Stimulated activated CD4-positive, alpha-beta T cell treated with anti-CD3 and anti-CD28 coated beads, Interleukin-1b, Interleukin-23, amount 100 ng/mL, for 48 hours (primary cell): ENCODE results near the gene RBPJ.

Source experiments
- DNase-seq: peaks from one replicate; pipeline ENCODE4 v3.0.0-alpha.2; 2020

The RBPJ gene

DNA sequence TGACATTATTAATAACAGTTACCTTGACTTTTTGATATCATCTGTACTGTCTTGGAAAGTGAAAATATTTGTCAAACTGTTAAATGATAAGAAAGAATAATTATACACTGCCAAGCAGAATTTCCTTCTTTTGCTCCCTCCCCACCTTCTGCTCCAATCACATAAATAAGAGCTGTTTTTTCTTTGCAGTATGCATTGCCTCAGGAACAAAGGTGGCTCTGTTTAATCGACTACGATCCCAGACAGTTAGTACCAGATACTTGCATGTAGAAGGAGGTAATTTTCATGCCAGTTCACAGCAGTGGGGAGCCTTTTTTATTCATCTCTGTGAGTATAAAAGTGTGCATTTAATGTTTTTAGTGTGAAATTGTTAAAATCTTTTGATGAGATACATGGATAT lies 103.3 kb downstream of the RBPJ start:
- DNase-seq, result no peak

DNA sequence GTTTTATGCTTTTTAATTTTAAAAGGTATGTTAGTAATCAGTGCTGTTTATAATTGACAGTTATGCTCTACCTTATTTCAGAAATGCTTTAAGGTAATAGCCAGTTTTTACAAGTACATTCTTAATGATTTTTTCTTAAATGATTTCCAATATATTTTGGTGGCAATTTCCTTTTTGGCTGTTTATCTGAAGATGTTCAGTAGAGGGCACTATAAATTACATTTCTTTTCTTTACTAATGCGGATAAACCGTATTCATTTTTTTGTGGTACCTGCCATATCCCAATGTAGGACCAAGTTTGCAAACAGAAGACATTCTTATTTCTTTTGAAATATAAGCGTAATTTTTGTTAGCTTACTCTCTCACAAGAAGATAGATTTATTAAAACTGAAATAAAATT lies 104.0 kb downstream of the RBPJ start:
- no peak for DNase-seq

DNA sequence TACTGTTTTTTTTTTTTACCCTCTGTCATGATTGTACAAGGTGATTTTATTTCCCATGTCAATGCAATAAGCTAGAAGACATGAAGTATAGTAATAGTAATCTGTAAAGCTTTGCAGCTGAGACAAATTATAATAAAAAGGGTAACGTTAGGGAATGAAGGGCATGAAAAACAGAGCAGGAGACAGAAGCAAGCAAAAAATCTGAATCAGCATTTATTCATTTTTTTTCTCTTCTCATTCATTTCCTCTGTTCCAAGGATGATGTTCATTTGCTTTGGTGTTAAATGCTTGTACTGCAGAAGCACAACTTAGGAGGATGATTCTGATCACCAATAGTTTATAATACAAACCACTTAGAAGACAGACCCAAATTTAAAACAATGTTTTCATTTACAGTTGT lies 105.1 kb downstream of the RBPJ start:
- DNase-seq, result no peak

DNA sequence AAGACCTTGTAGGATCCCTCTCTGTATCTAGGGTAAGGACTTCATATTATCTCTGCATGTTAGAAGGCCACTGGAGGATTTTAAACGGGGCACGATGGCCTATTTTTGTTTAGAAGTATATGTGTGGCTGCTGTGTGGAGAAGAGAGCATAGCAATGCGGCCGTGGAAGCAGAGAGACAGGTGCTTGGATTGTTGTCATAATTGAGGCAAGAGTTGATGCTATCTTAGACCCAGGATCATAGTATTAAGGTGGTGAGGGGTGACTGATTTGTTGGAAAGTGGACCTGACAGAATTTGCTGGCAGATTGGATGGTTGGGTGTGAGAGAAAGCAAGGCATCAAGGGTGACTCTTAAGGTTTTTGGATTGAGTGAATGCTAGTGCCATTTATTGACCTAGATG lies 106.1 kb downstream of the RBPJ start:
- DNase-seq, result no peak

DNA sequence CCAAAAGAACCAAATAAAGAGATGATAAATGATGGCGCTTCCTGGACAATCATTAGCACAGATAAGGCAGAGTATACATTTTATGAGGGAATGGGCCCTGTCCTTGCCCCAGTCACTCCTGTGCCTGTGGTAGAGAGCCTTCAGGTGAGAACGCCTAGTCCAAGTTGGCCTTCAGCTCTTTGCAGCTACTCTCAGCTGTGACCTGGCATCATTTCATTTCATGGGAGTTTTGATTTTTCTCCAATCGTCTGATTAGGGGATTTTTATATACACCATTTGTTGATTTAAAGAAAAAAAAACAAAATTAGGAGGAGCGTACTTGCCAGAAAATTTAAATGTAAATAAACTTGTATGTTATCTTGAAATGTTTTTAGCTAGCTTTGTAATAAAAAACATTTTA lies 109.1 kb downstream of the RBPJ start:
- no peak for DNase-seq

DNA sequence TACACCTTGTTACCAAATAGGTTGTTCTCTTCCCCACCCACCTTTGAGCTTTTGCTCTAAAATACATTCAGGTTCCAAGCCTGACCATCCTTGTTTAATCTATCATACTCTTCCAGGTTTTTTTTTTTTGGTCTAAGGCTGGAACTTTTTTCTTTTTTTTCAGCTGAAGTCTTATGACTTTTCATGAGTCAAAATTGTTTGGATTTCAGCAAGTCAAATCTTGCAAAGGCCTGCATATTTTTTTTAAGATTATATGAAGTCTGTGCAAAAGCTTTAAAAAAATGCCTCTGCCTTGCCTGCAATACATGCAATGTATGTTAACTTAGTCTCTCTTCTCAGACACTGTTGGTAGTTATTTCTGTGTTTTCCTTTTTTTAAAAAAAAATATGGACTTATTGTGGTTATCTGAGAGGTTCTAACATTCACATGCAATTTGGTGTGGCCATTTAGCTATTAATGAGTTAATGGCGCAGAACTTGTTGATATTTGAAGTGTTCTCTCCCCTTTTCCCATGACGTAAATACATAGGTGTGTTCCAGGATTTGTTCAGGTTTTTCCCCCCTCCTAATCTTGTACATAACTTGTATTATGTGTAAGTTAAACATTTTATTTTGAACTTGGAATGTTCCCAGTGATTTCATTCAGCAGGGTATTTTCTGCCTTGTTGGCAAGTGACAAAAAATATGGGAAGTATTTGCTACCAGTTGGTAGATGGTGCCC lies 110.8 kb downstream of the RBPJ start:
- DNase-seq, result no peak

DNA sequence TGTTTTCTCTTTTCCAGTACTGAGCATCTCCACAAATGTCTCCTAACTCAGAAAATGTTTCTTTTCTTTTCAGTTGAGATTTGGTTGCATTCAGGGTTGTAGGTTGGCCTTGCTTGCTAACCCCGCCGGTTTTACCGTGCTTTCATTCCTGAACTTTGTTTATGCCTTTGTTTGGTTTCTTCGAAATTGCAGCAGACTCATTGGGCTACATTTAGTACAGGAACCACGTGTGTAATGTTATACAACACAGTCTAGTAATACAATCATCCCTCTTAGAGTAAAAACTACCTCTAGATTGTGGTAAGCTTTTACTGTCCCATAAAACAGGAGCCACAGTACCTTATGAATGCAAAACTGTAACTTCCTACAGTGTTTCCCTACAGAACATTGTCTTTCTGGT lies 111.6 kb downstream of the RBPJ start:
- DNase-seq, result no peak

DNA sequence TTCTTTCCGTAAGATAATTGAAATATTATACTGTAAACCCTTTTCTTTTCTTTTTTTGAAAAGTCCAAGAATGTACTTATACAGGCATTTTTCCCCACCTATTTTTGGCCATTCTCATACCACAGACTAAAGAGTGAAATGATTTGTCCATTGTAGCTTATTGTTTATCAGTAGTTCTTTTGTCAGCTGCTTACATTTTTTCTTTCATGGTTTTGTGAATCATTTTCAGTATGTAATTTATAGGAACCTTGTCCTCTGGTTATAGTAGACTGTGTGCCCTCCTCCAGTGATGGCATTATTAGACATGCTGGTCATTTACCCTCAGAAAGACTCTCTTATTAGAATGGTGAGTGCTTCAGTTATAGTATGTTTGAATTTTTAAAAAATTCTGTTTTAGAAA lies 112.7 kb downstream of the RBPJ start:
- no peak for DNase-seq

DNA sequence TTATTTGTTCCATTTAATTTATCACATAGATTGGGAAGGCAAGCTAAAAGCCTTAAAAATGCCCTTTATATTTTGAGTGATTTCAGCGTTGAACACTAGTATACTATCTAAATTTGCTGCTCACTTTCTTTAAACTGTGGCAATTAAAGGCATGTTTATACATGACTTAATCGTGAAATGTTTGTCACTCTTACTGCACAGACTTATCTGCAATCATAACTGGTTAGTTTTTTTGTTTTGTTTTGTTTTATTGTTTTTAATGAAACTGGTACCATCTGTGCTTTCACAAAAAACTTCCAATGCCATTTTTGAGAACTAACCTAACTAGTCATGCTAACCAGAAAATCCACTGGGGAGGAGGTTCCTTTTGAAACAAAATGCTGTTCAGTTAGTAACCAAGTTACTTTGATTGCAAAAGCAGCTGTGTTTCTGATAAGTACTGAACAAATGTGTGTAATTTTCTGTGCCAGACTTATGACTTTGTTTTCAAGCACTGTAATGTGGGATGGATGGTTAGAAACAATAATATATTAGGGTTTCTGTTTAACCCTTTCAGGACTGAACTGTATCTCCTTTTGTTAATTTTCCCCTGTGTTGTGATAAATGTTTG lies 113.3 kb downstream of the RBPJ start:
- no peak for DNase-seq

DNA sequence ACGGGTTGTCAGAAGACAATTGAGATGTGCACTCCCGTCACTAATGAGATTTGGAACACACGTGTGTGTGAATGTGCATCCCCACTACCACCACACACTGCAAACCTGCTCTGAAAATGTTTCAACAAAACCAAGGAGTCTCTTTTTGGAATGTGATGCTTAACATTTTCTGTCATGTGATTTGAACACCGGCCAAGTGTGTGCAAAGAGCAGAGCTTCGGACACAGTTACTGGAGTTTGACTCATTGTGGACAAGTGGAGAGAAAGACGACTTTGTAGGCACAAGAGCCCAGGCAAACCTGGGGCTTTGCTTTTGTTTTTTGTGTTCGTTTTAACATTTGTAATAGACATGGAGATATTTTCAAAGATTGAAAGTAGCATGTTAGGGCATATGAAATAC lies 120.3 kb downstream of the RBPJ start:
- no peak for DNase-seq

DNA sequence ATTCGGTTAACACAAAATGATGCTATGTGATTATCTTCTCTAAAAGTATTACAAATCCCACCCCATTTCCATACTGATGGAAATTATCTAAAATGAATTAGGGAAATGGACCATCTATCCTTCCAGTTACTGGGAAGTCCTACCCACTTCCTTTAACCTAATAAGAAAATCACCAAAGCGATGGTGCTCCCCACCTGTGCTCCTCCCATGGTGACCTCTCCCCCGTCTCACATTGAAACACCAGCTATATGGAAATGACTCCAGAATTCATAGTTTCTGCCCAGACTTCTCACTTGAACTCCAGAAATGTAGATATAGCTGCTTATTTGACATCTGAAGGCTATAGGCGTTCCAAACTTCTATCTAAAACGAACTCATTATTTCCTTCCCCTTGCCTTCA lies 121.0 kb downstream of the RBPJ start:
- no peak for DNase-seq

DNA sequence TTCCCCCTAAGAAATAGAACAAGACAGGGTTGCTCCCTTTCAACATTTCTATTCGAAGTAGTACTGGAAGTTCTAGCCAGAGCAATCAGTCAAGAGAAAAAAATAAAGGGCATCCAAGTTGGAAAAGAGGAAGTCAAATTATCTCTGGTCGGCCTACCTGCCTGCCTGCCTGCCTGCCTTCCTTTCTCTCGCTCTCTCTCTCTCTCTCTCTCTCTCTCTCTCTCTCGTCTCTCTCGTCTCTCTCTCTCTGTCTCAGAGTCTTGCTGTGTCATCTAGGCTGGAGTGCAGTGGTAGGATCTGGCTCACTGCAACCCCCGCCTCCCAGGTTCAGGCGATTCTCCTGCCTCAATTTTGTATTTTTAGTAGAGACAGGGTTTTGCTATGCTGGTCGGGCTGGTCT lies 126.6 kb downstream of the RBPJ start:
- DNase-seq, result no peak

DNA sequence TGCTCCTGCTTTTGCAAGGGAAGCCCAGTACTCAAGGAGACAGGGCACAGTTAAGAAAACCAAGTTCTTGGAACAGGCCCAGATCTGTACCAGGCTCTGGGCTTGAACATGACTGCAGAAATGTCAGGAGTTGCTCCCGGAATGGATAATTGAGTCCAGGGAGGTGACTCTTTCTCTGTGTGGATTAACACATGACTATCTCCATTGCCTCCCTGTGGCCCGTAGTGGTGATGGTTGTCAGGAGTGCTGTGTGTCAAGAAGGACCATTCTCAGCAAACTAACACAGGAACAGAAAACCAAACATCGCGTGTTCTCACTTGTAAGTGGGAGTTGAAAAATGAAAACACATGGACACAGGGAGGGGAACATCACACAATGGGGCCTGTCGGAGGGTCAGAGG lies 129.6 kb downstream of the RBPJ start:
- no peak for DNase-seq

DNA sequence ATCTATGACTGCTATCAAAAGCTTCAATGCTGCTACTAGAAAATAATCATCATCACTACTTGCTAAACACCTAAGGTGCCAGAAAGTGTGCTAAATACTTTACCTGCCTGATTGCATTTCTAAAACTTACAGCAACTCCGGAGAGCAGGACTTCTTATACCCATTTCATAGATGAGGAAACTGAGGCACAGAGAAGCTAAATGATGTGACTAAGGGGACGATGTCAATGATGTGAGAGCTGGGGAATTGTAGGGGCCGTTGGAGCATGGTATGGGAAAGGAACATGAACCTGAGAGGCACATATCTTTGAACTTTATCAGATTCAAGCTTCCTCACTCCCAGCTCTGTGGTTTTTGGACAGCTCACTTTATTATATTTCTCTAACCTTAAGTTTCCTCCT lies 130.8 kb downstream of the RBPJ start:
- no peak for DNase-seq

DNA sequence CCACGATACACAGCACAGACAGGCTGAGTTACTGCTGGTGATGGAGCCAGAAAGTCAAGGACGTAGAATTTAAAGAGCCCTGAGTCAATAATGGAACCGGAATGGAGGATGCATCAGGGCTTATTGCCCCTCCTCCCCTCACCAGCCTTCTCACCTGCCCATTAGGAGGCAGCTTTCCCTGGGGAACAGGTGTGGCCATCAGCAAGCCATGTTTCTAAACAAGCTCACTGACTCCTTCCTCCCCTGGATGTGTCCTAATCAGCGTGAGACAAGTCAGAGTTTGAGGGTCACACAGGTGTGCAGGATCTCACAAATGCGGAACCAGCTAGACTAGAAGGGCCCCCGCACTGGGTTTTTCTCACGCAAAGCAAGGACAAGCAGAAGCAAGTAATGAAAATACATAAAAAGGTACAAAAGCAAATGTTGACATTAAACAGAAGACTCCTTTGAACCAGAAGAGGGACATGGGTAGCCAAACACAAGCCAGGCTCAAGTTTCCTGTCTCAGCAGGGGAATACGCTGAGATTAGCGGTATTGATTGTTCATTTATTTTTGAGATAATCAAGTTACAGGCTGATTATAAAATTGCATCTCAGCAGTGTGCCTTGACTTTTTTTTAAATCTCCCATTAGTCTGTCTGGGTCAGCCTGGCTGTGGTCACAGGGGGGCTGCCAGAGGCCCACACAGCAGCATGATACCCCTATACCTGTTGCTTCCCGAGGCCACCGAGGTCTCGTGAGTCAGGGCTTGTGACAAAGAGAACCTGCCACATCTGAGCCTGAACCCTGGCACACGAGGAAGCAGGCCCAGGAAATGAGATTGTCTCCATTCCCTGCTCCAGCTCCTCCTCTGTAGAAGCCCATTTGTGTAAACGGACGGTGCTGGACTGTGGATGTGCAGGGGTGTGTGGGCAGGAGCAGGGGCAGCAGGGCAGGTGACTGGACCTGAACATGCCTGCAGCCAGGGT lies 132.0 kb downstream of the RBPJ start:
- no peak for DNase-seq

DNA sequence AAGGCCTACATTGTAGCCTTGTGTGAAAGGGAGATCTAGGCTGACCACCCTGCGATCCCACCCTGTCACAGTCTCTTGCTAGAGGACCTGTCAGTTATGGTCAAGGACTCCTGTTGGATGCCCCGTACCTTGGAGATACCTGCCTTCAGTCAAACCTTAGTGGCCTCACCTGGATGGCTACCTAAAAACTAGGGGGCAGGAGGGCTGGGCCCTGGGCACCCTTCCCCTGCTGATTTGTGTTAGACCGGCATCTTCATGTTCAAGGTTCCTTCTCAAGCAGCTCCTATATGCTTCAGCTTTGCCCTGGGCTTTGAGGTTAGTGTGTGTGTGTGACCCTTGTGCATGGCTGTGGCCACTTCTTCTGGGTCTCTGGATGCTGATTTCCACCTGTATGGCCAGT lies 134.1 kb downstream of the RBPJ start:
- no peak for DNase-seq

DNA sequence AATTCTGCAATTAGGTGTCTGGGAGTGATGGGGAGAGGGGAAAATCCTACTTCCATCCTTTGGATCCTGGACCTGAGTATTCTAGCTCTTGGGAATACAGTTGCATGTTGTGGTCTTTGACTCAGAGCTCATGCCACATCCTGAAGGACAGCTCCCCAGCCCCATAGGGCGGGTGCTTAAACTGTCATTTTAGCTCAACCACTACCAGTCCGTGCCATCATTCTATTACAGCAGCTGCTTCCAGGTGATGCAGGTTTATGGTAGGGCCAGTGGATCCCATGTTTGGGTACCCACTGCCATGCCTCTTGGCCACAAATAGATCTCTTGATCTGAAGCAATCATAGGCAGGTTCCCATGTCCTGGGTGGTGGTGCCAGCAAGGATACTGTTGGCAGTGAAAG lies 134.8 kb downstream of the RBPJ start:
- no peak for DNase-seq

DNA sequence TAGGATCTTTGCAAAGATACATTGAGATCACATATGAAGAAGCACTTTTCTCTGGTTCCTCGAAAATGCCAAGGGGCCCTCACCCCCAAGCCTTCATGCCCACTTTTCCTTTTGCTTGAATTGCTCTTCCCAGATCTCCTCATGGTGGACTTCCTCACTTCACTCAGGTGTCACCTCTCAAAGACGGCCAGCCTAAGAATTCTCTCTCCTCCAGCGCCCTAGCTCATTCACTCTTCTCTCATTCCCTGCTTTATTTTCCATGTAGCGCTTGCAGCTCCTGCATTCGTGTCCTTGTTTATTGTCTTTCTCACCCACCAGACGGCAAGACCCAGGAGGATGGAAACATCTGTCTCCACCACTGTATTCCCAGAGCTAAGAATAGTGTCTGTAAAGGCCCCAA lies 136.6 kb downstream of the RBPJ start:
- DNase-seq, result no peak

DNA sequence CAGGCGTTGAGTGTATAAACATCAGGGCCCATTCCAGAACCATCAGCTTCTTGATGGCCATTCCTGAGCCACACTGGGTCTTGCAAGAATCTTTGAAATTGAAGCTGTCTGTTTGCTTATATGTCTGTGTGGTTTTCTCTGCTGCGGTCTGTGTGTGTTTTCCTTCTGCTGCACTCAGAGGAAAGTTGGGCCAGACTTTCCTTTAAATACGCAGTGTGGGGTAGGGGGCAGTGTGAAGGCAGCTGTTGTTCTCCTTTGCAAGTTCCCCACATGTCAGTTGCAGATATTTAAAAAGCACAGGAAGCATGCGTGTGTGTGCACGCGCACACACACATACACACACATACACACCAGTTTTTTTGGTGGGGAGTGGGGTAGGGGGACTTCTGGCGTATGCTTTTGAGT lies 137.3 kb downstream of the RBPJ start:
- no peak for DNase-seq

DNA sequence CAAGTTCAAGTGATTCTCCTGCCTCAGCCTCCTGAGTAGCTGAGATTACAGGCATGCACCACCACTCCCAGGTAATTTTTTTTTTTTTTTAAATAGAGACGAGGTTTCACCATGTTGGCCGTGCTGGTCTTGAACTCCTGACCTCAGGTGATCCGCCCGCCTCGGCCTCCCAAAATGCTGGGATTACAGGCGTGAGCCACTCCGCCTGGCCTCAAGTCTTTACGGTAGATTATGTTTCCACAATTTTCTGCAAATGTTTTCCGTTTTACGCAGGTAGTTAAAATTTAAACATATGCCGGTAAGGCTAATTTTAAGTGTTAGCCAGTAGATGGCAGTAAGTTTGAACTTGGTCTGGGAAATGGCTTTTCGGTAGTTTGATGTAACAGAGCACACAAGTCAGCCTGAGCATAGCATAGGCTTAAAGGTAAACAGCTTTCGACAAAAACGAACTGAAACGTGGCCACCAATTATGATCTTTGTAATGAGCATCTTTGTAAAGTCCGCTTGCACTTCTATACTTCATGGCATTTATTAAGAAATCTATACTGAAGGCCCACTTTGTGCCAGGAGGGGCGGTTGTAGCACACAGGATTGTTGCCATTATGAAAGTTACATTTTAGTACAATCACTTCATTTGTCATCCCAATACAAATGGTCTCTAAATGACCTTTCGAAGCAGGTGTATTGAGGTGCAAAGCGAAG lies 138.4 kb downstream of the RBPJ start:
- no peak for DNase-seq

DNA sequence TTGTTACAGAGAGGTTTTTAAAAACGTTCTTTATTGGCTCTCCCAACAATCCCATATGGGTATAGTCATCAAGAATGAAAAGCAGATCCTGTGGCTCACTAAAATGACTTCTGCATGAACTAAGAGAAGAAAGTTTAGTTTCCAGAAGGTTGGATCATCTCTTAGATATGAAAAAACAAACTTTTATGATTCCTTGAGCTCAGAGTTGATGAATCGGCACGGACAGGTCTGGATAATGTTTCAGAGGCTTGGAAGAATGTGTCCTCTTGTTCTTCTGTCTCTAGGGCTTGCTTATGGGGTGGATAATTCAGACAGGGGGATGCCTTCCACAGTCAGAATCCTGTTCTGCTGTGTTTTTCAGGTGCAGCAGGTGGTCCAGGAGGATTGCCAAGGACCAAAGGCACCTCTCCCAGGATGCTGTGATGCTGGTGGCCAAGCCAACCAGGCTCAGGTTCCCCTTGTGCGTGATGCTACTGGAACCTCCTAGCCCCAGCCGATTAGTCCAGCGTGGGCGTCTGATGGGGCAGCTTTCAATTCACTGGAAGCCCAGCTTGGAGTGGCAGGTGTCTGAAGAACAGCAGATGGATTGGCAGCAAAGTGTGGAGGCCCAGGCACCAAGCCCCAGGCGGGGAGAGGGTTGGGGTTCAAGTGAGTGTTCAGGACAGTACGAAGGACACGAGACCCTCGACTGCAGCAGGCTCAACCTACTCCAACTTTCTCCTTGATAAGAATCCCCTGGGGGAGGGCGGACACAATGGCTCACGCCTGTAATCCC lies 139.1 kb downstream of the RBPJ start:
- DNase-seq, result no peak

DNA sequence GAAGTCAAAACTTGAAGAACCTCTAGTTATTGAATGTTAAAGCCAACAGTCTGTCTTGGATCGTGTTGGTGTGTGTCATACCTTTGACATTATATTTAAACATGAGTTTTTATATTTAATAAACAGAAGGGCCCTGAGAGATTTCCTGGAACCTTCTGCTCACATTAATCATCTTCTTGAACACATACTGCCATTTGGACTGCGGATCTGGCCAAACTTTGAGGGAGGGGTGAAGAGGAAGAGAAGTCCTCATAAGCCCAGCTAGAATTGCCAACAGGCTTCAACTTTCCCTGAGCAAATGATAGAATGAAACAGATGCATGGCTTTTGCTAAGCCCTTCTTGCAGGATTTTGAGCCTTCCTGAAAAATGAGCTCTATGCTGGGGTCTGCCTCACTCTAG lies 142.1 kb downstream of the RBPJ start:
- no peak for DNase-seq

DNA sequence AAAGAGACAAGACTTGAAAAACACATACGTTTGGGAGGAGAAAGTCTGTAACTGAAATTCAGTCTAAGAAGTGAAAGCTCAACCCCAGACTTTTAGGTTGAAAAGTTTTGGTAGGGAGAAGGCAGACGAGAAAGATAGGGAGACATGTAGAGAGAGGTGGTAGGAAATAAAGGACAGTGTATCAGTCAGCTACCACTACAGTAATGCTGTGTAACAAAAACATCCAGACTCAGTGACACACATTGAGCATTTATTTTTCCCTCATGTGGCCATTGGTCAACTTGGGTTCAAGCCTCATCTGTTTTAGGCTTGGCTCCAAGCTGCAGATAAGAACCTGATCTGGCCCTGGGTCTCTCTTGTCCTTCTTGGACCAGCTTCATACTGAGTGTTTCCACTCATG lies 142.6 kb downstream of the RBPJ start:
- no peak for DNase-seq
